H1 (cell line): ENCODE results near the gene AKT1. TPM values are rescaled to one million over a fixed set of nuclear protein-coding genes. Genes with fewer than 3 reads are reported as not detected.
A peak's percentile ranks its signal among the peaks of the same experiment; 100 is the strongest.

Experiments
- CTCF ChIA-PET: fragments of 300-600 bp; sonication (Branson Sonifier 250); formaldehyde crosslinking; loops from one replicate; lab custom pipeline; 2021; ENCODE audit not compliant: partially characterized antibody; lab: Charles Lee
- POLR2A ChIA-PET: fragments of 300-600 bp; sonication (Branson Sonifier 250); formaldehyde crosslinking; loops from one replicate; lab custom pipeline; 2021; ENCODE audit warnings: inconsistent platforms; ENCODE audit not compliant: partially characterized antibody; lab: Charles Lee
- DNase-seq, 2 experiments: peaks; one replicate each; pipeline versions ENCODE4 v3.0.0 to v3.0.0-alpha.2; 2010 to 2022; ENCODE audit warnings: low spot score in 2 of 2, low read depth in 1 of 2, mixed read lengths in 1 of 2
- FAIRE-seq: peaks from 2 replicates; lab custom pipeline; 2011; peaks lifted over from hg19 to GRCh38; lab: Jason Lieb, UNC
- H2AFZ ChIP-seq: 2 replicates; pipeline ENCODE4 v1.8.1; 2012; ENCODE audit warnings: low read length, inconsistent platforms
- H2AK5ac ChIP-seq: 2 replicates; pipeline ENCODE4 v1.6.1; 2013; ENCODE audit warnings: low read depth, low read length
- H2BK120ac ChIP-seq: replicated peaks from 2 replicates; pipeline ENCODE3; 2013; ENCODE audit warnings: low read depth, low read length, inconsistent platforms
- H2BK12ac ChIP-seq: 2 replicates; pipeline ENCODE4 v1.6.1; 2013; ENCODE audit warnings: low read depth, low read length
- H2BK15ac ChIP-seq: 2 replicates; pipeline ENCODE4 v1.6.1; 2013; ENCODE audit warnings: low read length
- H2BK20ac ChIP-seq: 2 replicates; pipeline ENCODE4 v1.6.1; 2013; ENCODE audit warnings: low read length
- H2BK5ac ChIP-seq: 2 replicates; pipeline ENCODE4 v1.6.1; 2013; ENCODE audit warnings: low read depth, low read length
- H3K14ac ChIP-seq: 2 replicates; pipeline ENCODE4 v1.6.1; 2013; ENCODE audit warnings: inconsistent platforms; ENCODE audit not compliant: insufficient read length
- H3K18ac ChIP-seq: 2 replicates; pipeline ENCODE4 v1.6.1; 2013; ENCODE audit warnings: low read length; ENCODE audit errors: extremely low read depth
- H3K23ac ChIP-seq: 2 replicates; pipeline ENCODE4 v1.6.1; 2013; ENCODE audit warnings: inconsistent platforms; ENCODE audit not compliant: insufficient read length
- H3K23me2 ChIP-seq: 2 replicates; pipeline ENCODE4 v1.6.1; 2013; ENCODE audit warnings: low read depth, low read length
- H3K27ac ChIP-seq: 2 replicates; pipeline ENCODE4 v1.6.1; 2011; ENCODE audit warnings: low read depth, low read length, inconsistent platforms
- H3K27me3 ChIP-seq, 4 experiments: replicated peaks in 1 of 4; 1 replicate in 1 of 4; 2 replicates in 3 of 4; pipeline versions ENCODE4 v1.6.1 to v1.8.1; 2011 to 2013; ENCODE audit warnings: low read length in 3 of 4, mild to moderate bottlenecking in 3 of 4, inconsistent platforms in 2 of 4, mixed read lengths in 2 of 4, moderate library complexity in 1 of 4; ENCODE audit not compliant: control insufficient read depth in 3 of 4, insufficient read depth in 3 of 4; ENCODE audit errors: extremely low read depth in 1 of 4
- H3K36me3 ChIP-seq, 4 experiments: 2 replicates each; pipeline versions ENCODE4 v1.6.1 to v1.8.1; 2011 to 2013; ENCODE audit warnings: mild to moderate bottlenecking in 4 of 4, low read length in 3 of 4, moderate library complexity in 2 of 4, control low read depth in 1 of 4, inconsistent platforms in 1 of 4; ENCODE audit not compliant: insufficient read depth in 4 of 4, control insufficient read depth in 2 of 4
- H3K4ac ChIP-seq: replicated peaks from 2 replicates; pipeline ENCODE3; 2013; ENCODE audit warnings: low read length, low read depth, mixed read lengths, inconsistent platforms; ENCODE audit not compliant: insufficient read length
- H3K4me1 ChIP-seq, 4 experiments: replicated peaks in 1 of 4; 1 replicate in 1 of 4; 2 replicates in 3 of 4; pipeline versions ENCODE4 v1.6.1 to v1.8.1; 2011 to 2013; ENCODE audit warnings: low read length in 3 of 4, inconsistent platforms in 2 of 4, mixed read lengths in 1 of 4; ENCODE audit not compliant: insufficient read depth in 4 of 4, control insufficient read depth in 3 of 4
- H3K4me2 ChIP-seq, 2 experiments: 2 replicates each; pipeline versions ENCODE4 v1.6.1 to v1.8.1; 2011 to 2013; ENCODE audit warnings: low read depth in 2 of 2, low read length in 2 of 2, control low read depth in 1 of 2, inconsistent platforms in 1 of 2, mild to moderate bottlenecking in 1 of 2; ENCODE audit not compliant: insufficient read depth in 1 of 2
- H3K4me3 ChIP-seq, 4 experiments: fragments of 200-600, 300-600 bp in 1 of 4; sonication (generic), shearing (Covaris generic), sonication (Bioruptor Twin) in 1 of 4; 2 replicates each; pipeline versions ENCODE4 v1.5.1 to v1.8.1; 2011 to 2016; ENCODE audit warnings: low read length in 4 of 4, low read depth in 3 of 4, control low read depth in 2 of 4, inconsistent platforms in 2 of 4, mild to moderate bottlenecking in 2 of 4, mixed read lengths in 1 of 4, moderate library complexity in 1 of 4; ENCODE audit not compliant: insufficient read depth in 2 of 4; ENCODE audit errors: extremely low read depth in 1 of 4
- H3K56ac ChIP-seq: replicated peaks from 2 replicates; pipeline ENCODE3; 2013; ENCODE audit warnings: low read depth, mild to moderate bottlenecking, mixed read lengths, low read length, inconsistent platforms; ENCODE audit not compliant: insufficient read length
- H3K79me1 ChIP-seq: 2 replicates; pipeline ENCODE4 v1.6.1; 2013; ENCODE audit warnings: low read depth, low read length, control low read depth
- H3K79me2 ChIP-seq, 2 experiments: 2 replicates each; pipeline versions ENCODE4 v1.6.1 to v1.8.1; 2012 to 2013; ENCODE audit warnings: low read length in 2 of 2, mild to moderate bottlenecking in 2 of 2, inconsistent platforms in 1 of 2; ENCODE audit not compliant: insufficient read depth in 2 of 2, control insufficient read depth in 1 of 2
- H3K9ac ChIP-seq, 4 experiments: replicated peaks in 1 of 4; 1 replicate in 1 of 4; 2 replicates in 3 of 4; pipeline versions ENCODE4 v1.6.1 to v1.8.1; 2011 to 2013; ENCODE audit warnings: low read depth in 3 of 4, low read length in 3 of 4, control low read depth in 2 of 4, mild to moderate bottlenecking in 2 of 4, moderate library complexity in 2 of 4, inconsistent platforms in 1 of 4; ENCODE audit errors: extremely low read depth in 1 of 4
- H3K9me3 ChIP-seq, 2 experiments: 2 replicates each; pipeline versions ENCODE4 v1.6.1 to v1.8.1; 2012 to 2013; ENCODE audit warnings: mild to moderate bottlenecking in 2 of 2, moderate library complexity in 2 of 2, control low read depth in 1 of 2, inconsistent platforms in 1 of 2, low read depth in 1 of 2, low read length in 1 of 2, mixed read lengths in 1 of 2; ENCODE audit not compliant: insufficient read depth in 2 of 2
- H4K20me1 ChIP-seq, 2 experiments: replicated peaks in 1 of 2; 2 replicates each; pipeline versions ENCODE3 to v1.8.1; 2011 to 2013; ENCODE audit warnings: inconsistent platforms in 2 of 2, low read length in 2 of 2, mild to moderate bottlenecking in 1 of 2; ENCODE audit not compliant: insufficient read depth in 2 of 2, control insufficient read depth in 1 of 2
- H4K5ac ChIP-seq: 2 replicates; pipeline ENCODE4 v1.6.1; 2013; ENCODE audit warnings: low read length, low read depth, mixed read lengths, inconsistent platforms; ENCODE audit not compliant: insufficient read length
- H4K8ac ChIP-seq: 2 replicates; pipeline ENCODE4 v1.8.0; 2013; ENCODE audit warnings: mild to moderate bottlenecking, moderate library complexity, low read length, inconsistent platforms; ENCODE audit not compliant: insufficient read depth; ENCODE audit errors: extremely low read depth
- H4K91ac ChIP-seq: replicated peaks from 2 replicates; pipeline ENCODE3; 2013; ENCODE audit warnings: low read length, mixed read lengths, inconsistent platforms; ENCODE audit not compliant: insufficient read length
- KDM1A ChIP-seq: fragments of 200-600, 300-600 bp; sonication (generic); IDR thresholded peaks from 2 replicates; pipeline ENCODE4 v1.7.1; 2016; ENCODE audit warnings: mild to moderate bottlenecking, low read length, borderline replicate concordance
- RAD21 ChIP-seq, 2 experiments: IDR thresholded peaks in 1 of 2; conservative IDR thresholded peaks in 1 of 2; 2 replicates each; pipeline ENCODE4 v1.6.1; 2011; ENCODE audit warnings: low read depth in 2 of 2, low read length in 2 of 2, improper control_type of control experiment in 1 of 2, inconsistent platforms in 1 of 2, mild to moderate bottlenecking in 1 of 2, moderate library complexity in 1 of 2
- WGBS, 2 experiments: shearing (Covaris generic) in 1 of 2; methylation state at CpG; one replicate each; pipeline versions ENCODE4 v1.1.6 to v1.1.7; 2013 to 2015; ENCODE audit warnings: low lambda C conversion rate in 2 of 2, mixed read lengths in 2 of 2, inconsistent platforms in 1 of 2, low coverage in 1 of 2, missing lambda C conversion rate in 1 of 2; ENCODE audit not compliant: insufficient replicate concordance in 2 of 2, insufficient coverage in 1 of 2, insufficient read length in 1 of 2; ENCODE audit errors: extremely low coverage in 1 of 2, missing lambda C conversion rate in 1 of 2; 5-methylcytosine and 5-hydroxymethylcytosine counted together
- polyA plus RNA-seq, 7 experiments: library from polyadenylated mRNA; depleted of rRNA in 3 of 7; stranded (reverse) in 5 of 7; unstranded in 2 of 7; fragments of >200 nt in 5 of 7; fragments of 200-250 nt in 2 of 7; gene quantifications; 1 replicate in 5 of 7; 2 replicates in 1 of 7; 4 replicates in 1 of 7; pipeline versions ENCODE4 v1.2.1 to v1.2.3, GENCODE V29; 2011 to 2013; ENCODE audit warnings: missing spikeins in 2 of 7, mixed read lengths in 2 of 7
- total RNA-seq: library from RNA; stranded (reverse); fragmentation: NEBNext Ultra II Directional; extraction: Animal tissue kit (Norgen Biotek cat#: 25700); gene quantifications from 2 replicates; pipeline ENCODE4 v1.2.1, GENCODE V29; 2021

The AKT1 gene
- total and polyA plus RNA-seq, 2 of the 8 experiments (the other 6 are each of a cell fraction or from before 2014, with no cell fraction given): 68.1 to 71.5 TPM

GRCh38 chr14:104817930-104818713, 22.6 kb upstream of the AKT1 start:
- no peak for FAIRE-seq

More at GRCh38 chr14:104817930-104818713, 22.6 kb upstream of the AKT1 start:
- Histone ChIP-seq H3K56ac (no peak overlapping the region), H4K91ac (no peak overlapping the region), H3K27me3 (peaks cover 0 to 4% (median 0%) of the 10 kb centered on the region in 4 experiments; a peak in 3 of 7 replicates), H3K4me2 (no peak overlapping the region), H3K4ac (no peak overlapping the region), H4K8ac (no peak overlapping the region), H2BK15ac (no peak overlapping the region), H3K23ac (no peak overlapping the region), H3K18ac (no peak overlapping the region), H2BK120ac (no peak overlapping the region), H4K20me1 (peaks cover 0 to 5% of the 10 kb centered on the region in 2 experiments), H2BK20ac (no peak overlapping the region), H3K9ac (no peak overlapping the region), H3K14ac (no peak overlapping the region), H3K79me2 (no peaks in the 10 kb centered on the region), H4K5ac (no peak overlapping the region)
- TF ChIP-seq KDM1A (peak; percentile 55; the same call in 1 of the 2 replicates), RAD21 (IDR thresholded peaks at IDR 0.05 in 1 of 2, conservative IDR thresholded peaks at IDR 0.05 in 1 of 2; ENCODE audit: low read depth in 2 of 2, low read length in 2 of 2) (no peak)
- TF ChIP-seq, all 59 proteins: peak for 1
- H3K36me3 ChIP-seq: peaks cover 0 to 4% (median 0%) of the 10 kb centered on the region in 4 experiments; a peak in 1 of 8 replicates
- WGBS, 2 experiments: 89% methylated on average over 8 of the region's 8 CpGs; no CpG with 5 or more reads in 1 of the 2 experiments
- H2AFZ ChIP-seq: no peak overlapping the region
- H3K23me2 ChIP-seq: peaks cover 9% of the 10 kb centered on the region; the same call in 1 of the 2 replicates
- H2AK5ac ChIP-seq: no peak overlapping the region
- no peak overlapping the region for H3K4me3 ChIP-seq
- no peak overlapping the region for H3K27ac ChIP-seq
- DNase-seq: no peak
- H3K4me1 ChIP-seq: peaks cover 0 to 5% (median under 1%) of the 10 kb centered on the region in 4 experiments; a peak in 3 of 7 replicates
- no peak overlapping the region for H2BK5ac ChIP-seq
- no peak overlapping the region for H2BK12ac ChIP-seq
- ChIA-PET CTCF (interaction anchor here (1.1 to 3.5 kb wide), 12 partner anchors 10 to 83 kb away, joined by 3 to 11 read pairs (median 4); partner anchors contain the start of gene ZBTB42), POLR2A (interaction anchor here (1.6 kb wide), 1 partner anchor 51 kb away, joined by 3 read pairs; no protein-coding TSS in a partner anchor)
- no peaks in the 10 kb centered on the region for H3K9me3 ChIP-seq
- H3K79me1 ChIP-seq: peaks cover 2% of the 10 kb centered on the region; the same call in 1 of the 2 replicates
